ENCODE results near the gene ZNF513. TPM values are rescaled to one million over a fixed set of nuclear protein-coding genes. Genes with fewer than 3 reads are reported as not detected.

Gene ZNF513
- total RNA-seq, 2 experiments from 2014 or later, result 4.9 to 5.2 TPM

- CTCF ChIA-PET, result interaction anchor here (1.1 to 3.1 kb wide), 4 partner anchors 8 to 304 kb away, joined by 3 to 13 read pairs (median 8); partner anchors contain the start of genes NRBP1 and SNX17
- H3K36me3 Mint-ChIP-seq (ENCODE audit: low read depth), result peaks cover 23% of the 10 kb centered on the region
- intact Hi-C loops (cut with micrococcal nuclease), result no loop called here
- H3K27me3 Mint-ChIP-seq (ENCODE audit: low read depth), result no peaks in the 10 kb centered on the region
- peak overlapping the region; percentile 85 for H3K27ac Mint-ChIP-seq
- H3K4me1 Mint-ChIP-seq (ENCODE audit: low read depth), result peaks cover 29% of the 10 kb centered on the region
- DNase-seq, result no peak
- no peaks in the 10 kb centered on the region for H3K9me3 Mint-ChIP-seq
- H3K4me3 Mint-ChIP-seq, result peak overlapping the region; percentile 79
Measured at GRCh38 chr2:27379383-27379835, 1.1 kb downstream of the ZNF513 start.

- Mint-ChIP-seq H3K9me3 (no peaks in the 10 kb centered on the region), H3K27me3 (ENCODE audit: low read depth) (no peaks in the 10 kb centered on the region), H3K4me1 (ENCODE audit: low read depth) (peaks cover 23% of the 10 kb centered on the region), H3K36me3 (ENCODE audit: low read depth) (peaks cover 21% of the 10 kb centered on the region), H3K27ac (no peak overlapping the region), H3K4me3 (peak overlapping the region; percentile 22)
- CTCF ChIA-PET, result interaction anchor here (1.4 to 3.1 kb wide), 2 partner anchors 8 to 51 kb away, joined by 4 to 13 read pairs; partner anchors contain the start of genes NRBP1 and SNX17
- DNase-seq, result no peak
- intact Hi-C loops (cut with micrococcal nuclease), result no loop called here
Measured at GRCh38 chr2:27378809-27379290, 1.7 kb downstream of the ZNF513 start.

- intact Hi-C loops (cut with micrococcal nuclease), result no loop called here
- Mint-ChIP-seq H3K36me3 (ENCODE audit: low read depth) (peaks cover 18% of the 10 kb centered on the region), H3K9me3 (no peaks in the 10 kb centered on the region), H3K4me3 (no peak overlapping the region), H3K4me1 (ENCODE audit: low read depth) (peaks cover 21% of the 10 kb centered on the region), H3K27ac (no peak overlapping the region), H3K27me3 (ENCODE audit: low read depth) (no peaks in the 10 kb centered on the region)
- DNase-seq, result no peak
- CTCF ChIA-PET, result no interaction called here
Measured at GRCh38 chr2:27378096-27378808, 2.3 kb downstream of the ZNF513 start.

GRCh38 chr2:27377618-27378095 is 2.9 kb downstream of the ZNF513 start:
- intact Hi-C loops (cut with micrococcal nuclease), result no loop called here
- CTCF ChIA-PET, result no interaction called here
- no peak for DNase-seq
- H3K27ac Mint-ChIP-seq, result no peak overlapping the region
- peaks cover 22% of the 10 kb centered on the region for H3K36me3 Mint-ChIP-seq (ENCODE audit: low read depth)
- H3K4me1 Mint-ChIP-seq (ENCODE audit: low read depth), result peaks cover 26% of the 10 kb centered on the region
- H3K9me3 Mint-ChIP-seq, result no peaks in the 10 kb centered on the region
- H3K27me3 Mint-ChIP-seq (ENCODE audit: low read depth), result no peaks in the 10 kb centered on the region
- H3K4me3 Mint-ChIP-seq, result no peak overlapping the region

- intact Hi-C loops (cut with micrococcal nuclease), result no loop called here
Measured at GRCh38 chr2:27376866-27377617, 3.5 kb downstream of the ZNF513 start.

GRCh38 chr2:27376151-27376865 is 4.2 kb downstream of the ZNF513 start:
- Mint-ChIP-seq H3K36me3 (ENCODE audit: low read depth) (peaks cover 23% of the 10 kb centered on the region), H3K9me3 (no peaks in the 10 kb centered on the region), H3K4me1 (ENCODE audit: low read depth) (peaks cover 35% of the 10 kb centered on the region), H3K4me3 (no peak overlapping the region), H3K27me3 (ENCODE audit: low read depth) (no peaks in the 10 kb centered on the region), H3K27ac (no peak overlapping the region)
- intact Hi-C loops (cut with micrococcal nuclease), result no loop called here
- no peak for DNase-seq
- CTCF ChIA-PET, result no interaction called here

More at GRCh38 chr2:27376866-27377617, 3.5 kb downstream of the ZNF513 start:
- Mint-ChIP-seq H3K27ac (no peak overlapping the region), H3K36me3 (ENCODE audit: low read depth) (peaks cover 22% of the 10 kb centered on the region), H3K4me3 (no peak overlapping the region), H3K27me3 (ENCODE audit: low read depth) (no peaks in the 10 kb centered on the region), H3K9me3 (no peaks in the 10 kb centered on the region), H3K4me1 (ENCODE audit: low read depth) (peaks cover 31% of the 10 kb centered on the region)
- DNase-seq, result no peak
- CTCF ChIA-PET, result no interaction called here

GRCh38 chr2:27375513-27376099 is 4.9 kb downstream of the ZNF513 start:
- Mint-ChIP-seq H3K27ac (no peak overlapping the region), H3K36me3 (ENCODE audit: low read depth) (peaks cover 22% of the 10 kb centered on the region), H3K4me3 (no peak overlapping the region), H3K4me1 (ENCODE audit: low read depth) (peaks cover 29% of the 10 kb centered on the region), H3K9me3 (no peaks in the 10 kb centered on the region), H3K27me3 (ENCODE audit: low read depth) (no peaks in the 10 kb centered on the region)
- CTCF ChIA-PET, result no interaction called here
- intact Hi-C loops (cut with micrococcal nuclease), result no loop called here
- no peak for DNase-seq

- H3K27ac Mint-ChIP-seq, result no peak overlapping the region
- intact Hi-C loops (cut with micrococcal nuclease), result loop anchor here (5.0 kb wide), 2 partner anchors 301 to 309 kb away; partner anchors contain the start of gene OST4
- H3K27me3 Mint-ChIP-seq (ENCODE audit: low read depth), result no peaks in the 10 kb centered on the region
- H3K9me3 Mint-ChIP-seq, result no peaks in the 10 kb centered on the region
- H3K4me3 Mint-ChIP-seq, result no peak overlapping the region
- H3K36me3 Mint-ChIP-seq (ENCODE audit: low read depth), result peaks cover 26% of the 10 kb centered on the region
- CTCF ChIA-PET, result no interaction called here
- peaks cover 27% of the 10 kb centered on the region for H3K4me1 Mint-ChIP-seq (ENCODE audit: low read depth)
- no peak for DNase-seq
Measured at GRCh38 chr2:27373567-27373966, 7.0 kb downstream of the ZNF513 start.

GRCh38 chr2:27372937-27373336 is 7.6 kb downstream of the ZNF513 start:
- CTCF ChIA-PET, result no interaction called here
- no peaks in the 10 kb centered on the region for H3K27me3 Mint-ChIP-seq (ENCODE audit: low read depth)
- intact Hi-C loops (cut with micrococcal nuclease), result loop anchor here (5.0 kb wide), 2 partner anchors 301 to 309 kb away; partner anchors contain the start of gene OST4
- no peaks in the 10 kb centered on the region for H3K9me3 Mint-ChIP-seq
- peak overlapping the region; percentile 61 for H3K27ac Mint-ChIP-seq
- peaks cover 30% of the 10 kb centered on the region for H3K4me1 Mint-ChIP-seq (ENCODE audit: low read depth)
- no peak for DNase-seq
- no peak overlapping the region for H3K4me3 Mint-ChIP-seq
- H3K36me3 Mint-ChIP-seq (ENCODE audit: low read depth), result peaks cover 26% of the 10 kb centered on the region

GRCh38 chr2:27370816-27371620 is 9.5 kb downstream of the ZNF513 start:
- peaks cover 26% of the 10 kb centered on the region for H3K36me3 Mint-ChIP-seq (ENCODE audit: low read depth)

More at GRCh38 chr2:27370816-27371620, 9.5 kb downstream of the ZNF513 start:
- H3K9me3 Mint-ChIP-seq, result no peaks in the 10 kb centered on the region
- no peaks in the 10 kb centered on the region for H3K27me3 Mint-ChIP-seq (ENCODE audit: low read depth)
- peak overlapping the region; percentile 94 for H3K27ac Mint-ChIP-seq
- CTCF ChIA-PET, result interaction anchor here (0.7 to 1.8 kb wide), 7 partner anchors 9 to 258 kb away, joined by 3 to 6 read pairs (median 4); partner anchors contain the start of genes CCDC121, GPN1, GTF3C2 and PPM1G
- H3K4me3 Mint-ChIP-seq, result peak overlapping the region; percentile 83
- intact Hi-C loops (cut with micrococcal nuclease), result loop anchor here (1.0 to 5.0 kb wide), 15 partner anchors 9 to 321 kb away; partner anchors contain the start of genes ATRAID, CAD, CCDC121 and GPN1
- H3K4me1 Mint-ChIP-seq (ENCODE audit: low read depth), result peaks cover 30% of the 10 kb centered on the region
- peak; percentile 43 for DNase-seq

Measured in activated naive CD4-positive, alpha-beta T cell treated with anti-CD3 and anti-CD28 coated beads for 36 hours (primary cell).